PFSK-1 (cell line): ENCODE results near the gene KLK10.

Source experiments
- FOXP2 ChIP-seq: optimal IDR thresholded peaks from 2 replicates; pipeline ENCODE3; 2011; ENCODE audit warnings: borderline replicate concordance, control low read depth, inconsistent platforms; ENCODE audit not compliant: insufficient read depth; ENCODE audit errors: extremely low read length, extremely low read depth
- POLR2AphosphoS5 ChIP-seq: IDR thresholded peaks from 2 replicates; pipeline ENCODE4 v1.6.1; 2012; ENCODE audit warnings: low read depth, mild to moderate bottlenecking, control low read depth, low read length, moderate library complexity
- REST ChIP-seq, 2 experiments: IDR thresholded peaks; 2 replicates each; pipeline versions ENCODE4 v1.6.1 to v1.8.0; 2011 to 2012; ENCODE audit warnings: low read depth in 2 of 2, low read length in 2 of 2, control low read depth in 1 of 2, inconsistent platforms in 1 of 2, mild to moderate bottlenecking in 1 of 2, moderate library complexity in 1 of 2; ENCODE audit not compliant: insufficient read depth in 1 of 2
- SIN3A ChIP-seq: IDR thresholded peaks from 2 replicates; pipeline ENCODE4 v1.6.1; 2012; ENCODE audit warnings: mild to moderate bottlenecking, low read length, moderate library complexity, borderline replicate concordance; ENCODE audit not compliant: insufficient read depth
- TAF1 ChIP-seq: IDR thresholded peaks from 2 replicates; pipeline ENCODE4 v1.6.1; 2012; ENCODE audit warnings: low read length, control low read depth, borderline replicate concordance; ENCODE audit not compliant: insufficient read depth

KLK10 gene

GRCh38 chr19:51027873-51028272 is 8.4 kb upstream of the KLK10 start:
- no peak for TF ChIP-seq POLR2AphosphoS5
- TF ChIP-seq TAF1: no peak
- TF ChIP-seq FOXP2: no peak
- TF ChIP-seq REST (IDR thresholded peaks at IDR 0.05; ENCODE audit: insufficient read depth in 1 of 2, low read depth in 2 of 2, low read length in 2 of 2): no peak
- TF ChIP-seq SIN3A: no peak

- no peak for TF ChIP-seq REST (IDR thresholded peaks at IDR 0.05; ENCODE audit: insufficient read depth in 1 of 2, low read depth in 2 of 2, low read length in 2 of 2)
- TF ChIP-seq FOXP2: no peak
- no peak for TF ChIP-seq SIN3A
- TF ChIP-seq POLR2AphosphoS5: no peak
- TF ChIP-seq TAF1: no peak
Measured at GRCh38 chr19:51027126-51027806, 7.8 kb upstream of the KLK10 start.

GRCh38 chr19:51026554-51026831 is 7.0 kb upstream of the KLK10 start, which contains the start of gene KLK11:
Gene KLK11, minus strand, starts transcription at chr19:51026616. Its CDS starts 985 bp downstream, at chr19:51025631.
- no peak for TF ChIP-seq SIN3A
- no peak for TF ChIP-seq TAF1
- TF ChIP-seq POLR2AphosphoS5: no peak
- no peak for TF ChIP-seq FOXP2
- no peak for TF ChIP-seq REST (IDR thresholded peaks at IDR 0.05; ENCODE audit: insufficient read depth in 1 of 2, low read depth in 2 of 2, low read length in 2 of 2)

GRCh38 chr19:51025809-51026553 is 6.5 kb upstream of the KLK10 start:
- TF ChIP-seq SIN3A (no peak), REST (IDR thresholded peaks at IDR 0.05; ENCODE audit: insufficient read depth in 1 of 2, low read depth in 2 of 2, low read length in 2 of 2) (no peak), TAF1 (no peak)

- TF ChIP-seq POLR2AphosphoS5: no peak
- no peak for TF ChIP-seq FOXP2
- TF ChIP-seq SIN3A: no peak
- TF ChIP-seq REST (IDR thresholded peaks at IDR 0.05; ENCODE audit: insufficient read depth in 1 of 2, low read depth in 2 of 2, low read length in 2 of 2): no peak
- TF ChIP-seq TAF1: no peak
Measured at GRCh38 chr19:51025401-51025800, 5.9 kb upstream of the KLK10 start.
